ENCODE measurements around the gene LRRC58.

GRCh38 chr3:120350401-120350941 is 1.3 kb upstream of the LRRC58 start:
- TF ChIP-seq EZH2phosphoT487 (IDR thresholded peaks at IDR 0.05; ENCODE audit: low read depth, severe bottlenecking, unreplicated experiment): no peak
- TF ChIP-seq CTCF (IDR thresholded peaks at IDR 0.05; ENCODE audit: poor library complexity): no peak
- TF ChIP-seq EZH2 (IDR thresholded peaks at IDR 0.05; ENCODE audit: borderline replicate concordance): no peak

Measured in hepatocyte (in vitro differentiated cells).